EH (cell line): ENCODE results near the gene LDB1.
A peak's percentile ranks its signal among the peaks of the same experiment; 100 is the strongest.

ENCODE experiments used
- DNase-seq: peaks from one replicate; pipeline ENCODE4 v3.0.0-alpha.2; 2015; ENCODE audit warnings: low read depth

Gene LDB1

GRCh38 chr10:102134416-102134815 is 14.2 kb upstream of the LDB1 start:
- DNase-seq = no peak

- peak; percentile 81 for DNase-seq
Observed at GRCh38 chr10:102133373-102134195, 13.4 kb upstream of the LDB1 start.

- DNase-seq = peak; percentile 99
Observed at GRCh38 chr10:102132563-102133372, 12.6 kb upstream of the LDB1 start, which contains the start of gene PPRC1. Gene PPRC1, plus strand, starts transcription at chr10:102133040. Its CDS starts 29 bp downstream, at chr10:102133069.

- no peak for DNase-seq
Observed at GRCh38 chr10:102132193-102132562, 12.0 kb upstream of the LDB1 start.

GRCh38 chr10:102131286-102132170 is 11.4 kb upstream of the LDB1 start:
- DNase-seq = peak; percentile 72

- DNase-seq = no peak
Observed at GRCh38 chr10:102123223-102123622, 3.1 kb upstream of the LDB1 start.

GRCh38 chr10:102122450-102122849 is 2.3 kb upstream of the LDB1 start:
- no peak for DNase-seq

- peak; percentile 55 for DNase-seq
Observed at GRCh38 chr10:102121739-102122372, 1.7 kb upstream of the LDB1 start.

GRCh38 chr10:102120991-102121738 is 997 bp upstream of the LDB1 start:
- peak; percentile 91 for DNase-seq

GRCh38 chr10:102119417-102120141 is 589 bp downstream of the LDB1 start:
- DNase-seq = peak; percentile 86

- peak; percentile 48 for DNase-seq
Observed at GRCh38 chr10:102118867-102119266, 1.3 kb downstream of the LDB1 start.

- DNase-seq = peak; percentile 78
Observed at GRCh38 chr10:102117391-102118159, 2.6 kb downstream of the LDB1 start.

GRCh38 chr10:102116656-102117055 is 3.5 kb downstream of the LDB1 start:
- no peak for DNase-seq

GRCh38 chr10:102115775-102116174 is 4.4 kb downstream of the LDB1 start:
- peak; percentile 41 for DNase-seq

- DNase-seq = peak; percentile 88
Observed at GRCh38 chr10:102114861-102115618, 5.1 kb downstream of the LDB1 start.

- peak; percentile 42 for DNase-seq
Observed at GRCh38 chr10:102113956-102114857, 6.0 kb downstream of the LDB1 start.

- peak; percentile 24 for DNase-seq
Observed at GRCh38 chr10:102113261-102113955, 6.8 kb downstream of the LDB1 start.
